ENCODE results near the gene PUS10.

- no peak for TF ChIP-seq GATA3 (IDR thresholded peaks at IDR 0.05; ENCODE audit: low read depth, low read length)
- no peak for TF ChIP-seq GATA2 (IDR thresholded peaks at IDR 0.05; ENCODE audit: low read depth, low read length)
Observed at GRCh38 chr2:60934165-60934722, 83.8 kb downstream of the PUS10 start.
